Osteocyte (in vitro differentiated cells): ENCODE data around the gene DPF3. TPM values are rescaled to one million over a fixed set of nuclear protein-coding genes. Genes with fewer than 3 reads are reported as not detected.

Source experiments
- DNase-seq: peaks from one replicate; pipeline ENCODE4 v3.0.0; 2021; ENCODE audit warnings: mixed read lengths; ENCODE audit not compliant: unreplicated experiment; ENCODE audit errors: extremely low spot score
- H3K27ac Mint-ChIP-seq: one replicate; pipeline ENCODE4 v1.8.0; 2021; ENCODE audit warnings: mild to moderate bottlenecking, mixed read lengths; ENCODE audit not compliant: unreplicated experiment
- H3K27me3 Mint-ChIP-seq: one replicate; pipeline ENCODE4 v1.8.0; 2021; ENCODE audit warnings: mixed read lengths; ENCODE audit not compliant: unreplicated experiment
- H3K36me3 Mint-ChIP-seq: one replicate; pipeline ENCODE4 v1.8.0; 2021; ENCODE audit warnings: mixed read lengths; ENCODE audit not compliant: unreplicated experiment
- H3K4me1 Mint-ChIP-seq: one replicate; pipeline ENCODE4 v1.8.0; 2021; ENCODE audit warnings: mixed read lengths; ENCODE audit not compliant: unreplicated experiment
- H3K4me3 Mint-ChIP-seq: one replicate; pipeline ENCODE4 v1.8.0; 2021; ENCODE audit warnings: mild to moderate bottlenecking, moderate library complexity, mixed read lengths; ENCODE audit not compliant: unreplicated experiment
- H3K9me3 Mint-ChIP-seq: one replicate; pipeline ENCODE4 v1.8.0; 2021; ENCODE audit warnings: mixed read lengths; ENCODE audit not compliant: unreplicated experiment
- total RNA-seq: library from RNA; stranded (reverse); gene quantifications from 2 replicates; pipeline ENCODE4 v1.2.1, GENCODE V29; 2021
- TF ChIP-seq, protein P1 (sequence below): fragments of 200-600 bp; sonication (generic); IDR thresholded peaks from 2 replicates; pipeline ENCODE4 v1.5.0; 2021; ENCODE audit warnings: antibody characterized with exemption, mild to moderate bottlenecking, moderate library complexity

Gene DPF3
- total RNA-seq, 1 donor from 2014 or later, result 5.8 TPM

DNA sequence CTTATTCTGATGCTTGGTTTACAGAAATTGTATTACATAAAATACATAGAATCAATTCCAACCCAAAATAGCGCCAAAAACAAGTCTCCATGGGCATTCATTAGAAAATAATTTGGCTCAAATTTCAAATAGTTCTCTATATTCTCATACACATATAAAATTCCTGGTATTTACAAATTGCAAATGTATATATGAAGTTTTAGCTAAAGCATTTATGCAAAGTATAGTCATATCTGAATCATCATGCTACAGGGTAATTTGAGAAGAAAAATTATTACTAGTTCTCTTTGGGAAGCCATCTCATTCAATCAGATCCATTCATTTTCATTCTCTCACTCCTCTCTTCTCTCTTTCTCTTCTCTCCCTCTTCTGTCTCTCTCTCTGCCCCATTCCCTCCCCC is 257.8 kb downstream of the DPF3 start:
- TF ChIP-seq, protein P1, sequence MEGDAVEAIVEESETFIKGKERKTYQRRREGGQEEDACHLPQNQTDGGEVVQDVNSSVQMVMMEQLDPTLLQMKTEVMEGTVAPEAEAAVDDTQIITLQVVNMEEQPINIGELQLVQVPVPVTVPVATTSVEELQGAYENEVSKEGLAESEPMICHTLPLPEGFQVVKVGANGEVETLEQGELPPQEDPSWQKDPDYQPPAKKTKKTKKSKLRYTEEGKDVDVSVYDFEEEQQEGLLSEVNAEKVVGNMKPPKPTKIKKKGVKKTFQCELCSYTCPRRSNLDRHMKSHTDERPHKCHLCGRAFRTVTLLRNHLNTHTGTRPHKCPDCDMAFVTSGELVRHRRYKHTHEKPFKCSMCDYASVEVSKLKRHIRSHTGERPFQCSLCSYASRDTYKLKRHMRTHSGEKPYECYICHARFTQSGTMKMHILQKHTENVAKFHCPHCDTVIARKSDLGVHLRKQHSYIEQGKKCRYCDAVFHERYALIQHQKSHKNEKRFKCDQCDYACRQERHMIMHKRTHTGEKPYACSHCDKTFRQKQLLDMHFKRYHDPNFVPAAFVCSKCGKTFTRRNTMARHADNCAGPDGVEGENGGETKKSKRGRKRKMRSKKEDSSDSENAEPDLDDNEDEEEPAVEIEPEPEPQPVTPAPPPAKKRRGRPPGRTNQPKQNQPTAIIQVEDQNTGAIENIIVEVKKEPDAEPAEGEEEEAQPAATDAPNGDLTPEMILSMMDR, result no peak
- no peak overlapping the region for H3K4me3 Mint-ChIP-seq
- no peak overlapping the region for H3K27ac Mint-ChIP-seq
- H3K9me3 Mint-ChIP-seq, result peaks cover 6% of the 10 kb centered on the region
- no peak for DNase-seq
- H3K4me1 Mint-ChIP-seq, result peaks cover 17% of the 10 kb centered on the region
- H3K27me3 Mint-ChIP-seq, result no peaks in the 10 kb centered on the region
- no peaks in the 10 kb centered on the region for H3K36me3 Mint-ChIP-seq

DNA sequence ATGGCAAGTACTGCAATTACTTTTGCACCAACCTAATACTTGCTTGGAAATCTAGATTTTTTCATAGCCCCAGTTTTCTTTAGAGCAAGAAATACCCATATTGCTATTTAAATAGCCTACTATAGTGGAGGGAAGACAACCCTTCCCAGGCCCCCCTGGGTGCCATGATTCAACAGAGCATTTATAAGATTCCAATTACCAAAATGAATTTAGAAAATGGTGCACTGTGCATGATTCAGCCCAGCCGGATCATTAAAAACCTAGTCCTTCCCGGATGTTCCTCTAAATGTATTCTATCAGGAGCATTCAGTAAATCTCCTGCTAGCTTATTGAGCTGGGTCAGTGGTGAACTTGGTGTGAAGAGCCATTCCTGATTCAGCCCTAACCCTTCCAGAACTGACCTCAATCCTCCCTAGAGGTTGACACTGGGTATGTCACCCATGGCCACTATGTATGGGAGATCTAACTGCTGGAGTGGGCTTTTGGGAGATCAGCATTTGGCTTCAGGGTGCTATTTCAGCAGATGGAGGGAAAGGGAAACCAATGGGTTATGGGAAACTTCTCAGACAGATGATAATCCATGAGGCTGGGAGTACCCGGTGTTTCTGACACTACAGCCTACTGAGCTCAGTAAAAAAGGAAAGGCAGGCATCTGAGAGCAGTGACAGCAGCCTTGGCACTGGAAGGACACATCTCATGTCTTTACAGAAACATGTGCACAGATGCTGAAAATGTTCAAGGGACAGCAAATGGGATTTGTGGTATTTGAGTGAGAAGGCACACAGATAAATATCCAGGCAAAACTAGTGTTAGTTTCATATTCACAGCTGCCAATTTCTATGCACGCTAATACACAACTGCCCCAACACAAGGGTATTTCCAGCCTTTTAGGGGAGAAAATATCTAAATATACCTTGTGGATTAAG is 258.9 kb downstream of the DPF3 start:
- Mint-ChIP-seq H3K9me3 (peaks cover 6% of the 10 kb centered on the region), H3K27ac (no peak overlapping the region), H3K4me3 (no peak overlapping the region), H3K36me3 (no peaks in the 10 kb centered on the region), H3K27me3 (no peaks in the 10 kb centered on the region), H3K4me1 (peaks cover 17% of the 10 kb centered on the region)
- TF ChIP-seq, protein P1, result no peak
- DNase-seq, result peak; percentile 32

DNA sequence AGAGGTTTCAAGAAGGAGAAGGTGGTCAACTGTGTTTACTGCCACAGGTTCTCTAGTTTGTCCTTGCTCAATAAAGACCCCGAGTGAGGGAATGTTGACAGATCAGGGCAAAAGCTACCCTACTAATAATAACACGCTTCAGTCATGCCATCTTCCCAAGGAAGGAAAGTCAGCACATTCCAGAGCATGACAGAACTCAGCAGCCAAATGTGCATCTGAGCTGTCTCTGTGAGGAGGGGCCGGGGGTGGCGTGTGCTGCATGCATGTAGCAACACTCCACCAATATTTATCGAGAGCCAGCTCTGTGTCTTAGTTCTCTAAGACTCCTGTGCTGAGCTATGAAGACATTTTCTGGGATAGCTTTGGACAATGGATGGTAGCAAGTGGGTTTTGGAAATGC is 260.4 kb downstream of the DPF3 start:
- no peaks in the 10 kb centered on the region for H3K36me3 Mint-ChIP-seq
- no peak overlapping the region for H3K27ac Mint-ChIP-seq
- H3K27me3 Mint-ChIP-seq, result no peaks in the 10 kb centered on the region
- peak; percentile 32 for DNase-seq
- no peaks in the 10 kb centered on the region for H3K9me3 Mint-ChIP-seq
- TF ChIP-seq, protein P1, result no peak
- no peak overlapping the region for H3K4me3 Mint-ChIP-seq
- peaks cover 17% of the 10 kb centered on the region for H3K4me1 Mint-ChIP-seq

DNA sequence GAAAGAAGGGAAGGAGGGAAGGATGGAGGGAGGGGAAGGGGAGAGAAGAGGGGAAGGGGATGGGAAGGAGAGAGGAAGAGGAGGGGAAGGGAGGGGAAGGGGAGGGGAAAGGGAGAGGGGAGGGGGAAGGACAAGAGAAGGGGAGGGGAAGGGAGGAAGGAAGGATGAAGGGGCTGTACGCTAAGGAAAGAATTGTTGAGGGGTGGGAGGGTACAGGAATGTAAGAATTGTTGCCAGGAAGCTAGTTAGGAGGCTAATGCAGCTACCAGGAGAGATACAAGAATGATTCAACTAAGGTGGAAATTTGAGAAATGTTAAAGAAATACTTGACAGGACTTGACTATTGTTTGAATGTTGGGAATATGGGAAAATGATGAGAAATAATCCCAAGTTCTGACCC is 261.2 kb downstream of the DPF3 start:
- TF ChIP-seq, protein P1, result no peak
- H3K4me3 Mint-ChIP-seq, result no peak overlapping the region
- no peaks in the 10 kb centered on the region for H3K36me3 Mint-ChIP-seq
- peaks cover 2% of the 10 kb centered on the region for H3K9me3 Mint-ChIP-seq
- H3K27ac Mint-ChIP-seq, result no peak overlapping the region
- H3K4me1 Mint-ChIP-seq, result peaks cover 11% of the 10 kb centered on the region
- no peak for DNase-seq
- H3K27me3 Mint-ChIP-seq, result no peaks in the 10 kb centered on the region

DNA sequence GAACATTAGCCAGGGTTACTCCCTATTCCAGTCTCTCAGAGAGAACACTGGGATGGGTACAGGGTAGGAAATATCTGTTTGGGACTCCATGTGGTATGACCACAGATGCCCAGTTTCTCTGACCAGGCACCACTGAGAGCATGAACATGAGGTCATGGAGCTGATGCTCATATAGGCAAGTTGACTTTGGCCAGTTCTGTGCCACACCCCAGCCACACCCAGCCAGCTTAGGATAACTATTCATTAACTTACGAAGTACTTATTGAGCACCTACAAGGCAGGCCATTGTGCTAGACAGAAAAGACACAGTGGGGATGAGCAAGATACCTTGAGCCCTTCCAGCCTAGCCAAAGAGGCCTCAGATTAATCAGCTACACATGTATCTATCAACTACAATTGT is 262.5 kb downstream of the DPF3 start:
- TF ChIP-seq, protein P1, result no peak
- Mint-ChIP-seq H3K27ac (no peak overlapping the region), H3K27me3 (no peaks in the 10 kb centered on the region), H3K9me3 (peaks cover 8% of the 10 kb centered on the region), H3K4me3 (no peak overlapping the region), H3K36me3 (no peaks in the 10 kb centered on the region), H3K4me1 (peaks cover 5% of the 10 kb centered on the region)
- peak; percentile 21 for DNase-seq
